GM10847 (cell line): ENCODE measurements around the gene MIS12.

Experiments used
- POLR2A ChIP-seq: IDR thresholded peaks from 2 replicates; pipeline ENCODE4 v1.6.1; 2011; ENCODE audit not compliant: insufficient read length; ENCODE audit errors: extremely low read depth

The MIS12 gene

GRCh38 chr17:5481451-5481850 is 4.9 kb upstream of the MIS12 start:
- TF ChIP-seq POLR2A: no peak

GRCh38 chr17:5485270-5486205 is 828 bp upstream of the MIS12 start, which contains the start of gene DERL2:
TSS of gene DERL2 (minus strand) at chr17:5486178. CDS start at chr17:5486161, 17 bp downstream.
- TF ChIP-seq POLR2A: peak; percentile 53

- no peak for TF ChIP-seq POLR2A
Measured at GRCh38 chr17:5488752-5489151, 2.4 kb downstream of the MIS12 start.

GRCh38 chr17:5492970-5493369 is 6.6 kb downstream of the MIS12 start:
- no peak for TF ChIP-seq POLR2A

GRCh38 chr17:5499476-5500231 is 13.3 kb downstream of the MIS12 start:
- TF ChIP-seq POLR2A: no peak

- TF ChIP-seq POLR2A: no peak
Measured at GRCh38 chr17:5500247-5500588, 13.9 kb downstream of the MIS12 start.

- no peak for TF ChIP-seq POLR2A
Measured at GRCh38 chr17:5500589-5501391, 14.4 kb downstream of the MIS12 start.

- no peak for TF ChIP-seq POLR2A
Measured at GRCh38 chr17:5501685-5502084, 15.3 kb downstream of the MIS12 start.

GRCh38 chr17:5502552-5502951 is 16.2 kb downstream of the MIS12 start:
- TF ChIP-seq POLR2A: no peak

GRCh38 chr17:5506307-5506706 is 19.9 kb downstream of the MIS12 start:
- no peak for TF ChIP-seq POLR2A

- no peak for TF ChIP-seq POLR2A
Measured at GRCh38 chr17:5508810-5509209, 22.4 kb downstream of the MIS12 start.

- no peak for TF ChIP-seq POLR2A
Measured at GRCh38 chr17:5509482-5509881, 23.1 kb downstream of the MIS12 start.

- TF ChIP-seq POLR2A: no peak
Measured at GRCh38 chr17:5510771-5511170, 24.4 kb downstream of the MIS12 start.

- TF ChIP-seq POLR2A: no peak
Measured at GRCh38 chr17:5511401-5512225, 25.2 kb downstream of the MIS12 start.
